GM12891 (cell line): ENCODE results near the gene WDR91.

ENCODE experiments used
- PAX5 ChIP-seq: IDR thresholded peaks from 2 replicates; pipeline ENCODE4 v1.6.1; 2011; ENCODE audit warnings: low read length, moderate library complexity, mild to moderate bottlenecking; ENCODE audit not compliant: insufficient read depth, severe bottlenecking
- POLR2A ChIP-seq: IDR thresholded peaks from 2 replicates; pipeline ENCODE4 v1.6.1; 2011; ENCODE audit warnings: low read depth, low read length, control low read depth
- POLR2AphosphoS5 ChIP-seq: IDR thresholded peaks from 2 replicates; pipeline ENCODE4 v1.6.1; 2011; ENCODE audit warnings: low read depth, low read length, control low read depth
- POU2F2 ChIP-seq: IDR thresholded peaks from 2 replicates; pipeline ENCODE4 v1.6.1; 2011; ENCODE audit warnings: low read depth, mild to moderate bottlenecking, control low read depth, low read length, moderate library complexity
- SPI1 ChIP-seq: IDR thresholded peaks from 2 replicates; pipeline ENCODE4 v1.6.1; 2011; ENCODE audit warnings: low read depth, low read length, control low read depth
- TAF1 ChIP-seq: IDR thresholded peaks from 2 replicates; pipeline ENCODE4 v1.6.1; 2011; ENCODE audit warnings: low read depth, low read length, control low read depth

- TF ChIP-seq POLR2AphosphoS5 (no peak), POLR2A (no peak), TAF1 (no peak), SPI1 (no peak), POU2F2 (no peak), PAX5 (no peak)
Measured at GRCh38 chr7:135159359-135160085, 51.8 kb downstream of the WDR91 start.
